OCI-LY3 (cell line): ENCODE data around the gene EPN2.

Experiments
- H2AFZ ChIP-seq: fragments of 200-600, 300-600 bp; shearing (Covaris generic); 2 replicates; pipeline ENCODE4 v1.6.0; 2014; ENCODE audit warnings: antibody characterized with exemption, low read depth, low read length
- H3K27ac ChIP-seq: fragments of 200-600, 300-600 bp; sonication (generic); 2 replicates; pipeline ENCODE4 v1.5.1; 2014; ENCODE audit warnings: mild to moderate bottlenecking, low read length, moderate library complexity, mixed read lengths
- H3K27me3 ChIP-seq: fragments of 200-600, 300-600 bp; sonication (generic); 2 replicates; pipeline ENCODE4 v1.6.1; 2014; ENCODE audit warnings: low read depth, low read length, mixed read lengths
- H3K36me3 ChIP-seq: fragments of 200-600, 300-600 bp; sonication (generic); replicated peaks from 2 replicates; pipeline ENCODE3; 2014; ENCODE audit warnings: low read depth, low read length, mixed read lengths
- H3K4me1 ChIP-seq: fragments of 300-600, 200-600 bp; sonication (generic); 2 replicates; pipeline ENCODE4 v1.6.1; 2014; ENCODE audit warnings: low read length, mixed read lengths
- H3K4me2 ChIP-seq: fragments of 200-600, 300-600 bp; sonication (generic); 2 replicates; pipeline ENCODE4 v1.6.1; 2014; ENCODE audit warnings: low read length, mixed read lengths
- H3K4me3 ChIP-seq: fragments of 300-600, 200-600 bp; sonication (generic); 2 replicates; pipeline ENCODE4 v1.5.1; 2014; ENCODE audit warnings: antibody characterized with exemption, mild to moderate bottlenecking, low read length, moderate library complexity
- H3K79me2 ChIP-seq: fragments of 300-600, 200-600 bp; shearing (Covaris generic); 2 replicates; pipeline ENCODE4 v1.6.1; 2014; ENCODE audit warnings: mild to moderate bottlenecking, low read length, mixed read lengths
- H3K9ac ChIP-seq: fragments of 300-600, 200-600 bp; shearing (Covaris generic); 2 replicates; pipeline ENCODE4 v1.6.0; 2014; ENCODE audit warnings: mild to moderate bottlenecking, low read length, moderate library complexity
- H3K9me3 ChIP-seq: fragments of 200-600, 300-600 bp; shearing (Covaris generic); 2 replicates; pipeline ENCODE4 v1.6.1; 2014; ENCODE audit warnings: low read length, mixed read lengths; ENCODE audit not compliant: insufficient read depth
- H4K20me1 ChIP-seq: fragments of 200-600, 300-600 bp; sonication (generic); 2 replicates; pipeline ENCODE4 v1.6.1; 2016; ENCODE audit warnings: low read length, mixed read lengths; ENCODE audit not compliant: insufficient read depth
- CTCF ChIP-seq: fragments of 200-600, 300-600 bp; sonication (generic); IDR thresholded peaks from 2 replicates; pipeline ENCODE4 v1.5.1; 2014; ENCODE audit warnings: antibody characterized with exemption, low read length, low read depth
- EZH2phosphoT487 ChIP-seq: fragments of 200-600 bp; shearing (Covaris generic); IDR thresholded peaks from 2 replicates; pipeline ENCODE4 v1.6.1; 2018; ENCODE audit warnings: antibody characterized with exemption, mixed run types, low read depth

EPN2 gene

GRCh38 chr17:19385521-19385983 lies 148.4 kb downstream of the EPN2 start:
- H3K4me1 ChIP-seq = no peaks in the 10 kb centered on the region
- no peak overlapping the region for H3K27ac ChIP-seq

More at GRCh38 chr17:19385521-19385983, 148.4 kb downstream of the EPN2 start:
- H3K4me2 ChIP-seq = no peak overlapping the region
- H3K79me2 ChIP-seq = no peaks in the 10 kb centered on the region
- no peak overlapping the region for H3K4me3 ChIP-seq
- H3K36me3 ChIP-seq = no peaks in the 10 kb centered on the region
- no peaks in the 10 kb centered on the region for H3K27me3 ChIP-seq
- H3K9ac ChIP-seq = no peak overlapping the region
- H3K9me3 ChIP-seq = no peaks in the 10 kb centered on the region
- H4K20me1 ChIP-seq = no peaks in the 10 kb centered on the region
- TF ChIP-seq CTCF = no peak
- no peak for TF ChIP-seq EZH2phosphoT487
- no peak overlapping the region for H2AFZ ChIP-seq
